HPDE6-E6E7 (cell line): Measurements from ENCODE around the gene KCNIP2.
"Not testable (repeated sequence)": the region's sequence is repeated elsewhere in the genome, so short reads cannot be mapped to it uniquely, and the experiment has no call there.

Experiments used
- DNase-seq: peaks from one replicate; pipeline ENCODE4 v3.0.0; 2011; ENCODE audit warnings: missing footprints; ENCODE audit errors: extremely low spot score

KCNIP2 gene

DNA sequence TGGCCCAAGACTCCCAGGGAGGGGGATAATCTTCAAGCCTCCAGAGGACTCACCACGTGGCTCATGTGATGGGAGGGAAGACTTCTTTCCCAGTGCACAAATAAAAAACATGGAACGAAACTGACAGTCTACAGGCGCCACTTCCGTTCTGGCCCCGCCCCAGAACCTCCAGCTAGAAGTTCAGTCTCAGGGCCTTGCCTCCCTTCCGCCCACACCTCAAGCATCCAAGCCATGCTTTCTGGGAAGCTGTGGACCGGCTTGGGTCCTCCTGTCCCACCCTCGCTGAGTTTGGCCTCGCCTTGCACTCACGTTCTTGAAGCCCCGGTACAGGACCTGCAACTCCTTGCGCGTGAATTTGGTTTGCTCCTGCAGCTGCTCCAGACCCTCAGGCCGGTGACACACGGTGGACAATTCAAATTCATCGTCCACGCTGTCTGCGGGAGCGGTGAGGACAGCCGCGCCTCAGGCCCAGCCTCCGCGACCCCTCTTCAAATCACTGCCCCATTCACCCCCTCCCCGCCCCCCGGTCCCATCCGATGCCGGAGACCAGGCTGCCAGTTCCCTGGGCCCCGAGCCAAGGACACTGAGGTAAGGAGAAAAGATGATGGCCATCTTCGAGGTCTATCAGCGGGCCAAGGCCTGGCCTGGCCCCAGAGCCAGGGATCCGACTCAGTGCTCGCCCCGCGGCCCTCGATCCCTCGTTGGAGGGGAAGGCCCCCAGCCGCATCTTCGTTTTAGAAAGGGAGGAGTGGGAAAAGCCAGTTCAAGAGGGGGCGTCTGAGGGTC, 14.6 kb downstream of the KCNIP2 start:
- DNase-seq: no peak

DNA sequence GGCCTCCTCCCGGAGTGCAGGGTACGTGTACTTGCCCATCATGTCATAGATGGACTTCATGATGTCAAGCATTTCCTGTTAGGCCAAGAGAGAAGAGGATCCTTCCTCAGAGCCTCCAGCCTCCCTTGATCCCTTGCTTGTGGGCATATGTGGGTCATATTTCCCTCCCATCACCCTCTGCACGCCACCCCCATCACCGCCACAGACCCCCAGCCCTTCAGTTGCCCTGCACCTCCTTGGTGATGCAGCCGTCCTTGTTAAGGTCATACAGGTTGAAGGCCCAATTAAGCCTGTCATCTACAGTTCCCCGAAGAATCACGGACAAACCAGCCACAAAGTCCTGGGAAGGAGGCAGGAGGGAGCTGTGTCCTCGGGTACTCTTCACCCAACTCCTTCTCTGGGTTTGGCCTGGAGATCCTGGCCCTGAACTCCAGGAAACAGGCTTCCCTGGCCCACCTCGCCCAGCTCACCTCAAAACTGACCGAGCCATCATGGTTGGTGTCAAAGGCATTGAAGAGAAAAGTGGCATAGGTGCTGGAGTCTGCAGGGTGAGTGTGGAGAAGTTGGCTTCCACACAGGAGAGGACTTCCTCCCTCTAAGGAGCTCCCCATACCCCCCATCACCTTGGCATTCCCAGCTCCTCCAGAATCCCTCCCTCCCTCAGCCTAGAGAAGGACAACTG, 15.5 kb downstream of the KCNIP2 start:
- DNase-seq: no peak

DNA sequence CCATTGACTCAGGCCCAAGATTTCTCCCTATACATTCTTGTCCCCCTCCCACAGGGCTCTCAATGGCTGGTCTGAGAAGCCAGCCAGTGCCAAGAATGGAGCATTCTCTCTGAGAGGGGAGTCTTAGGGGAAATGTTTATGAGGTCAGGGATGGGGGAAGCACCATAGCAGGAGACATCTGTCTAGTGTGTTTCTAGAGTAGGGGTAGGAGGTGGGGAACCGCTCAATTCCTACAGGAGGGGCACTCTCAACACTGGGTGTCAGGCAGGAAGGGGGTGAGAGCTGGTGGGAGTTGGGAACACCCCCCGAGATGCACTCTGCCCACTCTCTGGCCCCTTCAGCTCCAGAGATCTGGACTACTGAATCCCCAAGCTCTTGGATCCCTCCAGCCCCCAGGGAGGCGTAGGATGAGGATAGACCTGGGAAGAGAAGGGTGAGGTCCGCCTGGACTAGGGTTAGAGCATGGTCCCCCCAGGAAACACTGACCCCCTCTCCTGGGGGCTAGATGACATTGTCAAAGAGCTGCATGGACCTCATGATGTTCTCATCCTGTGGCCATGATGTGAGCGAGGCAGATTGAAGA, 16.7 kb downstream of the KCNIP2 start:
- DNase-seq: no peak

DNA sequence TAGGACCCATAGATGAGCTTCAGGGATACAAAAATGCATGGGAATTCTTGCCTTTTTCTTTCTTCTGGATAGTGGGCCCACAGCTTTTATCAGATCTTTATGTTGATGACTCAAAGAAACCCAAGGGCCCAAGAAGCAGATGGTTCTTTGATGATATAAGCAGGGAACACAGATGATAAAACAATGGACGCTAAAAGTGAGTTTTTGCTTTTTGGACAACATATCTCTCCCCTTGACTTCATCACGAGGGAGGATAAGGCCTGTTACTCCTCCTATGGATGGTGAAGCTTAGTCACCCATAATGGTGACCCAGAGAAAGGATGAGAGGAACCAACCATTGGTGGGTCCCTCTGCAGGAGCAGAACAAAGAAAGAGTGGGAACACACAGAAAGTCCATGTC, 18.9 kb downstream of the KCNIP2 start:
- no peak for DNase-seq

DNA sequence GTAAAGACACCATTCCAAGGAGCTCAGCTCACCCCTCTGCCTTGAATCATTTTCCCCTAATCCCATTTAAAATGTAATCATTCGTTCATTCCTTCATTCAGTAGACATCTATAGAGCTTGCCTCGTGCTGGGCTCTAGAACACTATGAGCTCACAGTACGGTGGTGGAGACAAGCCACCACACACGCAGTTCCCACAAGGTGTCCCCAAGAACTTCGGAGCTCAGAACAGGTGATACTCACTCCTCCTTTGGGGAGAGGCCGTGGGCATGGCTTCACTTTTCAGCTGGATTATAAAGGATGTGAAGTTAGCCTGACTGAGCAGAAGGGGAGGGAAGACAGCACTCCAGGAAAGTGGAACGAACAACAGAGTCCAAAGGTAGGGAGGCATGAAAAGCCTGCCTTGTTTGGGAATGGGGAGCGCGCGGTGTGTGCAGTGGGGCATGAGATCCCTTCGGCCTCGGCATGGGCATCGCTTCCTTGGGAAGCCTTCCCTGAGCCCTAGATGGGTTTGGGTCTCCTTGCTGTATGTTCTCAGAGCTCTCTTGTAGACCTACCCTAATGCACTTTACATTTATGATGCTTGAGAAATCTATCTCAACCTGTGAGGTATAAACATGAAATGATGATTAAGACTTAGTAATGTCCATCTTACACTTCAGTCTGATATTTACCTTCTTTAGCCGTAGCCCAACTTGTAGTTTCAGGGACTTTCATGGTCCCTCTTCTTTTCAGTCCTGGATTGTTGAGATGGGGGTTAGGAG, 24.5 kb downstream of the KCNIP2 start:
- no peak for DNase-seq

DNA sequence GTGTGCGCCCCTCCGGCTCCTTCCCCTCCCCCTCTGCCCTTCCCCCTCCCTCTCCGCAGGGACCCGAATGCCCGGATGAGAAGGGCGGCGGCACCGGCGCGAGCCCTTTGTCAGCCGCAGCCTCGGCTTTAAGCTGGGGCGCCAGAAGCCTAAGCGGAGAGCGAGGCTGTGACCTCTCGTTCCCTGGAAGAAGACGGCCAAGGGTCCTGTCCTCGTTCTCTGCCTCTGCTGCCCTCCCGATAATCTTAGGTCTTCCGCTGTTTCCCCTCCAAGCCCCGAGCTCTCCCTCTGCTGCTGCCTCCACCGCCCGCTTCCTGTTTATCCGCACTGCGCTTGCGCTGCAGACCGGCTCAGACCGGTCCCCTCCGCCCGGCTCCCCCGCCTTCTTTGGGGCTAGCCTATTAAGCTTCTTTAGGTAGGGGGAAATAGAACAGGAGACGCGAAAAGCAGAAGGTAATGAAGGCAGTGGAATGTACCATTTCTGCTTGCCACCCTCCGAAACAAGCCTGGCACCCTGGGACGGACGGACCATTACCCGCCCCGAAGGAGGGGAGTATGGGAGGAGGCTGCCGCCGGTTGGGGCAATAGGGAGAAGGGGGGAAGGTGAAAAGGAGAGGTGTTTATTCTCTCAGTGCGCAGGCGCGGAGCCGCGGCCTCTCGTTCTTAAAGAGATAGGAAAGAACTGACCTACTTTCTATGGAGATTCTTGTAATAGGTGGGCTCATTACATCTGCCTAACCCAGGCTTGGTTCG, 25.3 kb downstream of the KCNIP2 start, which contains the start of gene OGA:
TSS of gene OGA (minus strand) at position 326 of the 753 bp plus-strand sequence. CDS start 422 bp downstream, outside the sequence.
- peak; percentile 98 for DNase-seq

DNA sequence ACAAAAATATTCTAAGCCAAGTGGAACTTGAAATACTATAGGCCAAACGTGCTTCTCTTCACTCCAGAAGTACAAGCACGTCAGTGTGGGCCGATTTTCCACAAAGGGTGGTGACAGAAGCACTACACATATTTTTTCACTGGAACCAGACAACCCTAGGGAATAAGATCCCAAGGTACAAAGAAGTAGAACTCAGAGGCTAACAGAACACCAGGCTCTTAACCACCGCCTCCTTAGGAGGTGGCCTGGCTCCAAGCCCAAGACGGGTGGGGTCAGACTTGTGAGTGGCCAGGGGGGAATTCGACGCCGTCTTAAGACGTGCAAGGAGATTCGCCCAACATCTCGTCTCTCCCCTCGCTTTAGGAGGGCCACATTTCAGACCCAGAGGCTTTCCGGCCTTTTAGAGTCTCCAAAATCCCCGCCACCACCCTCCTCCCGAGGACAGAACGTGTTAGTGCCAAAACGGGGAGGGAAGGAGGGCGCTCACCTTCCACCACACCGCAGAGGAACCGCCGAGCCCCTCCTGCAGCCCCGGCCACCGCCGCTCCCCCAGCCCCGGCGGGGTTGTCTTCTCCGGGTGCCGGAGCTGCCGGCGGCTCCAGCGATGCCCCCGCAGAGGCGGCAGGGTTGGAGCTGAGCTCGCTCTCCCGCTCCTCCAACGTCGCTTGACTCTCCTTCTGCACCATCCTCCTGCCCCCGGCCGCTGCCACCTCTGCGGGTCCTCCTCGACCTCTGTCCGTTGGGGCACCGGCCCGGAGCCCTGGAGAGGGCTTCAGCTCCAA, 26.1 kb downstream of the KCNIP2 start:
- peak; percentile 79 for DNase-seq

DNA sequence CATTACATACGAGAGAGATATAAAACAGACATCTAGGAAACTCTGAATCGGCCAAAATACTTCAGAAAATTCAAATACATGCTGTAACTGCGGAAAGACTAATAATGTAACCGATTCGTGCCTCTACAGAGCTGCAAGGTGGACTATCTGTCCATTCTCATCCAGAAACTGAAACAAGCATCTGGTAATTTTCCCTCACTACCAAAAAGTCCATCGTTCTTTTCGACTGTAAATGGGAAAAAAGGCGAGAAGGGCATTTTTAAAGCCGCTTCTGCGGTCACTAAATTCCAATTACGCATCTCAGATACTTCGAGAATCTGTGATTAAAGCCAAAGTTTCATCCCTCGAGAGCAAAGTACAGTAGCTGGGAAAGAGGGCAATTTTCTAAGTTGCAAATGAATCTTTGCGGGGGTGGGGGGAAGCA, 26.7 kb downstream of the KCNIP2 start:
- DNase-seq: no peak

DNA sequence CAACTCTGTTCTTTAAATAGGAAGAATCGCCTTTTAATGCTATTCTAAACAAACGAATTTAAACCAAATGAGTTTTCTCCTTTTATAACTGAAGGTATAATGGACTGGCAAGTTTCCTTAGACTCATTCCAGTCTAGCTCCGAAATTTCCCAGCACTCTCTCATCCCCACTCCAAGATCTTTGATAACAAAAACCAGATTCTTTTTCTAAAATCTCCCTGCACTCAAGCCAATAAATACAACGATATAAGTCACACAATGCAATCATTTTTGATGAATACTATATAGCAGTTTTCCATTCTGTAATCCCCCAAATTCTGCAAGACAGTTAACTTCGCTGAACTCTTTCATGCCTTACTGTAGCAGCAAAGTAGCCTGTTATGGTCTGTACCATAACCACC, 27.2 kb downstream of the KCNIP2 start:
- no peak for DNase-seq

DNA sequence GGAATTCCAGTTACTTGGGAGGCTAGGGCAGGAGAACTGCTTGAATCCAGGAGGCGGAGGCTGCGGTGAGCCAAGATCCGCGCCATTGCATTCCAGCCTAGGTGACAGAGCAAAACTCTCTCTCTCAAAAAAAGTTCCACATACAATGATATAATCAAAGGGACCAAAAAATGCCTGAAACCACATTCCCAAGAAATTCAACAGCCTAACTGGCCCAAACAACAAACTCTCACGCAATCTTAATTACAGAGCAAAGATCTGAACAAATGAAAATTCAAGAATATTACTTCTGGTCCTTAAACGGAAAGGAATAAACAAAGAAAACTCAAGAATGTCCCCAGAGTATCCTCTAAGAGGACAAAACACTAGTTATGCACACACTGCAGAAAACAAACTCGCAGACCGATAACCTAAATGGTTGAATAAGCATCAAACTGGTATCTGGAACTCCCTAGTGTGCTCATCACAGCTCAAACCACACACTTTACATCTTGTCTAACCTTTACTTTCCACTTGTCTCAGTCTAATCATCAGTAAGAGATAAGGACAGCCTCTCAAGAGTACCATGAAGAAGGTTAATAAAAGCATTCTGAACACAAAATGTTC, 29.0 kb downstream of the KCNIP2 start:
- no peak for DNase-seq

DNA sequence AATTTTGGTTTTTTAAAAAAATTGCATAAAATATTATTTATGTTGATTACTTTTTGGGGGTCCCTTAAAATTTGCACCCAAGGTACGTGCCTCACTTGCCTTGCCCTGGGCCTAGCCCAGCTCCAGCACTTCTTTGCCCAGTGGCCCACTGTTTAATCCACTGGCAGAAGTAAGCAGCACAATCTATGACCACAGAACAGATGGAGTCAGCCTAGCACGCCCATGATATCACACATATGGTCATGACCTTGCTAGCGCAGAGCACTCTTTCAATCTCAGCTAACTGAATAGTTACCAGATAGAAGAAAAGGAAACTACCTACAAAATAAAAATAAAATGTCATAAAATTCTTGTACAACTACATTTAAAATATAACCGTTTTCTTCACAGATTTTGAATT, 31.0 kb downstream of the KCNIP2 start:
- no peak for DNase-seq

DNA sequence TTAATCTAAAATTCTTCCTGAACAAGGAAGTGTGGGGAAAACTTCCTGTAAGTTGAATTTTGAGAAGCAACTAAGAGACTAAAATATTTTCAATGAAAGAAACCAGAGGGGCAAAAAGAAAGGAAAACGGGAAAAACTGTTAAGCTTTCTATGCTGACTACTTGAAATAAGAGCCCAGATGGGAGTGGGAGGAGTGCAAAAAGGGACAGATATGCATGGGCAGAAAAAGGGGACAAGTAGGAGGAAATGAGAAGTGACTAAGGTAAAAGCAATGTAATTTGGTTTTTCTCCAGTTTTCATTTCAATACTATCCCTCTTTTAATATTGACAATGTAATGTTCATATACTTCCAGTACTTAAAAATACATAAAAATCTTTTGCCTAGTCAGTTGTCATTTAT, 36.4 kb downstream of the KCNIP2 start:
- no peak for DNase-seq

DNA sequence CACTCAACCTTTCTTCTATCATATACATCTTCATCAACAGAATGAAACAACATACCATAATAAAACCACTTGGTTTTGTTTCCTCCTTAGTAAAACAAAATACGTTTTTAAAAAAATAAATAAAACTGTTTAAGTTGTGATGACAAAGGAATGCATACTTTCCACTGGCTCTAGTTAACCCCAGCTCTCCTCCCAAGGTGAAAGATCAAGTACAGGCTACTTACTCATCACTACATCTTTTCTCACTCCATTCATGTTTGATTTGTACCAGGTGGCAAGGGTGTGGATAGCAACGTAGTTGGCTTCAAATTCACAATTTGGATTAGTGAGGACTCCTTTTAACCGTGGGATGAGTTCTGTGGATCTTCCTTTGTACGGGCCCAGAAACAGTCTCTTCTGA, 40.1 kb downstream of the KCNIP2 start:
- DNase-seq: no peak

DNA sequence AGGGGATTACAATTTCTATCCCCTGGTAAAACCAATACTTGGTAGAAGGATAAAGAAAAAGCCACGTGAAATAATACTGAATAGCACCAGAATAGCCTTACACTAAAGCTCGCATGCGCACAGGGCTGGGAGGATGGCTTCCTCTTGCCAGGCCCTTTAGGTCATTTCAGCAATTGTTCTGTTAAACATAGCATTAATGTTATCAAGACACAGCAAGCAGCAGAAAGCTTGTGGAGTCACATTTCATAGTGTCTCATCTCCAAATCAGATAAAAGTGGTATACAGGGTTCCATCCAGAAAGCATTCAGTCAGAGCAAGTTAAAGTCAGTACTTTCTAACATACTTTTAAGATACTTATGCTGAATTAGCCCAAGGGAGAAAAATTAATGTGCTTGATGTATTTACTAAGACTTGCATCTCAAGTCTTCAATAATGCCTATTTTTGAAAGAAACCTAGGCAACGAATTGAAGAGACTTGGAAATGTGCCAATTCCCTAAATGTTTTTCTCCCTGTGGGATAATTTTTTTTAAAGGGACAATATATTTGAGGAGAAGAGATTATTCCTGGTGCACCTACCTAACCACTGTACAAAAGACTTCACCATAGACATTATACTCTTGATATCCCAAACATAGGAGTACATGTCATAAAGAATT, 46.1 kb downstream of the KCNIP2 start:
- no peak for DNase-seq

DNA sequence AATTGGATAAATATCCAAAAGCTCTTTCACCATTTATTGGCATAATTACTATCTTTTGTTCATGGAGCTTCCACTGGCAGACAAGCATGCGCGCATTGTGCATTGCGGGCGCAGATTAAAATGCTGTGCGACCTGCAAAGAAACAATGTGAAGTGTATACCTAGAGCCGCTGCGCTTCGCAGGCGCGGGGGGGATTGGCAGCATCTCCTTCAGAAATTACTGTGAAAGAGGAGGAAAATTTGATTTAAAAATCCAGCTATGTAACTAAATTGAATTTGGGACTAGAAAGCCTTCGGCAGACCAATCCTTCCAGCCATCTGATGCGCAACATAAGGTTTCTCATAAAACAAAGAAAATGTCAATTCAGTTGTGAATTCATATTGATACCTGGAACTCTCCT, 50.1 kb downstream of the KCNIP2 start:
- DNase-seq: no peak

DNA sequence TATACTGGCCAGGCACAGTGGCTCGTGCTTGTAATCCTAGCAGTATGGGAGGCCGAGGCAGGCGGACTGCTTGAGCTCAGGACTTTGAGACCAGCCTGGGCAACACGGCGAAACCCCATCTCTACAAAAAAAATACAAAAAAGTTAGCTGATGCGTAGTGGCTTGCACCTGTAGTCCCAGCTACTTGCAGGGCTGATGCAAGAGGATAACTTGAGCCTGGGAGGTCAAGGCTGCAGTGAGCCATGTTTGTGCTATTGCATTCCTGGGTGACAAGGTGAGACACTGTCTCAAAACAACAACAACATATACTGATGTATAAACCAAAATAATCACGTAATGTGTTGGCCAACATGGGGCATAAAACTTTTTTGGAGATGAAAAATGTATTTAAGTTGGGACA, 53.9 kb downstream of the KCNIP2 start:
- DNase-seq: no peak

DNA sequence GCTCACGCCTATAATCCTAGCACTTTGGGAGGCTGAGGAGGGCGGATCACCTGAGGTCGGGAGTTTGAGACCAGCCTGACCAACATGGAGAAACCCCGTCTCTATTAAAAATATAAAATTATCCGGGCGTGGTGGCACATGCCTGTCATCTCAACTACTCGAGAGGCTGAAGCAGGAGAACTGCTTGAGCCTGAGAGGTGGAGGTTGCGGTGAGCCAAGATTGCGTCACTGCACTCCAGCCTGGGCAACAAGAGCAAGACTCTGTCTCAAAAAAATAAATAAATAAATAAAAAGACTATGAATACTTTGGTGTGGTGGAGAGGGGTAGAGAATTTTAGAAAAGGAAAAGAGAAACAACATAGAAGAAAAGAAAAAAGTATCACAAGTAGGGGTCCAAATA, 54.4 kb downstream of the KCNIP2 start:
- not testable (repeated sequence) for DNase-seq

DNA sequence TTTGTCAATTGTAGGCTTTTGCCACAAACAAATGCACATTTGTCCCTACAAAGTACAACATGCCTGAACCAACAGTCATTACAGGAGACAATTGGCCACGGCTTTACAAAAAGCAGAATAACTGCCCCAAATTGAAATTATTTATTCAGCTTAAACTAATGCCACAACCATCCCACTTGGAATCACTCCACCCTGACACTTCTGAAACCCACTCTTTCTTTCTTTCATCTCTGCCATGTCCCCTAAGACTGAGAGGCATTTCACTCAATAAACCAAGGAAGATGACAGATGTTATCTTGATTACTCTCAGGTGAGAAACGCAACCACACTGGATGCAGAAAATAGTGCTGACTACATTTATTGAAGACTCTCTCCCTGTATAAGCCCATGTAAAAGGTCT, 57.8 kb downstream of the KCNIP2 start:
- no peak for DNase-seq

DNA sequence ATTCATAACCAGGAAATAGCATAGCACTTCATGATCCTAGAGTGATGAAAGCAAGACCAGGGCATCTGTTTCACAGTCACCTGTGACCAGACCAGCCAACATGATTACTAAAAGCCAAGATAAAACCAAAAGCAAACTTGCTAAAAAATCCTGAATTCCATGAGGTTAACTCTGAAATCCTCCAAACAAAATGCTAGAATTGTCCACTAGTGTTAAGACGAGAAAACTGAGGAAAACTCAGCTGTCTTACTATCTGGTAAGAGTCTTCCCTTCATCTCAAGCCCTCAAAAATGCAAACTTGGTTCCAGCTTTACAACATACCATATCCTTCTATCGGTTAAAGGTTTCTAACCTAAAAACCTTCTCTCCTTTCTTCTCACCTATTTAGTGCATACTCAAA, 59.0 kb downstream of the KCNIP2 start:
- no peak for DNase-seq

DNA sequence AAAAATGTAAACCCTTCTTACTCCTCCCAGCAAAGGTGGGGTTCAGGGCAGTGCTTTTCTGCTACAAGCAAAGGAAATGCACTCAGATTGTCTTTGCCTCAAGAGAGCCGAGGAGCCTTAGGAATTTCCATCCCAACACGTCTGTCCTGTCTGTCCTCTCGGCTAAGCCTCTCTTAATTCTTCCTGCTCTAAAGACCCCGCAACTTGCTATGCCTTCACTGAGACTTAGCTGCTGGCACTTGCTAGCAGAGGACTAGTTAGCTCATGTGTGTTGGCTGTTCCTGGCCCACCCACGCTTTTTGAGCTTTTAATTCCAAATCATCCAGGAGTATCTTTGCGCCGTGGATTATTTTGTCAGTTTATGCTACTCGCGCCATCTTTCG, 59.9 kb downstream of the KCNIP2 start:
- DNase-seq: no peak
